Cardiac muscle cell (in vitro differentiated cells and primary cell): Measurements from ENCODE around the gene DCLK3. TPM values are rescaled to one million over a fixed set of nuclear protein-coding genes. Genes with fewer than 3 reads are reported as not detected.

Source experiments
- DNase-seq, 2 donors: peaks; one replicate each; pipeline versions ENCODE4 v3.0.0 to v3.0.0-alpha.2; 2010 to 2017; ENCODE audit warnings: low read depth in 1 of 2, low spot score in 1 of 2
- H3K27ac ChIP-seq: fragments of 200-600 bp; sonication (generic); 2 replicates; pipeline ENCODE4 v1.5.1; 2016
- H3K27me3 ChIP-seq: fragments of 200-600 bp; sonication (generic); 2 replicates; pipeline ENCODE4 v1.6.0; 2016; ENCODE audit warnings: control low read depth
- H3K36me3 ChIP-seq: fragments of 200-600 bp; sonication (generic); 2 replicates; pipeline ENCODE4 v1.5.1; 2016; ENCODE audit warnings: control low read depth
- H3K4me1 ChIP-seq: fragments of 200-600 bp; sonication (generic); 2 replicates; pipeline ENCODE4 v1.8.1; 2017; ENCODE audit warnings: low read depth, mild to moderate bottlenecking, mixed run types
- H3K4me3 ChIP-seq: fragments of 200-600 bp; sonication (generic); 2 replicates; pipeline ENCODE4 v1.5.1; 2016; ENCODE audit warnings: mild to moderate bottlenecking
- H3K9me3 ChIP-seq: fragments of 200-600 bp; sonication (generic); 2 replicates; pipeline ENCODE4 v1.5.1; 2017; ENCODE audit warnings: low read depth, mild to moderate bottlenecking, control low read depth
- CTCF ChIP-seq: IDR thresholded peaks from 2 replicates; pipeline ENCODE4 v1.5.1; 2012; ENCODE audit warnings: low read depth, mild to moderate bottlenecking, low read length
- polyA plus RNA-seq: library from polyadenylated mRNA; unstranded; fragments of >200 nt; fragmentation: Nextera tagmentation; extraction: Ambion mirVana; gene quantifications from 2 replicates; pipeline ENCODE4 v1.2.1, GENCODE V29; 2016
- total RNA-seq: library from RNA; depleted of rRNA; stranded (reverse); fragments of >200 nt; gene quantifications from 2 replicates; pipeline ENCODE4 v1.2.3, GENCODE V29; 2016

The DCLK3 gene, protein sequence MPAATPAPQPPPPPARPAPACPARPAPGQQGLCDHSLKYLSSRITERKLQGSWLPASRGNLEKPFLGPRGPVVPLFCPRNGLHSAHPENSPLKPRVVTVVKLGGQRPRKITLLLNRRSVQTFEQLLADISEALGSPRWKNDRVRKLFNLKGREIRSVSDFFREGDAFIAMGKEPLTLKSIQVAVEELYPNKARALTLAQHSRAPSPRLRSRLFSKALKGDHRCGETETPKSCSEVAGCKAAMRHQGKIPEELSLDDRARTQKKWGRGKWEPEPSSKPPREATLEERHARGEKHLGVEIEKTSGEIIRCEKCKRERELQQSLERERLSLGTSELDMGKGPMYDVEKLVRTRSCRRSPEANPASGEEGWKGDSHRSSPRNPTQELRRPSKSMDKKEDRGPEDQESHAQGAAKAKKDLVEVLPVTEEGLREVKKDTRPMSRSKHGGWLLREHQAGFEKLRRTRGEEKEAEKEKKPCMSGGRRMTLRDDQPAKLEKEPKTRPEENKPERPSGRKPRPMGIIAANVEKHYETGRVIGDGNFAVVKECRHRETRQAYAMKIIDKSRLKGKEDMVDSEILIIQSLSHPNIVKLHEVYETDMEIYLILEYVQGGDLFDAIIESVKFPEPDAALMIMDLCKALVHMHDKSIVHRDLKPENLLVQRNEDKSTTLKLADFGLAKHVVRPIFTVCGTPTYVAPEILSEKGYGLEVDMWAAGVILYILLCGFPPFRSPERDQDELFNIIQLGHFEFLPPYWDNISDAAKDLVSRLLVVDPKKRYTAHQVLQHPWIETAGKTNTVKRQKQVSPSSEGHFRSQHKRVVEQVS
- total RNA-seq (0.07 and 0.15 TPM in 2 replicates), polyA plus RNA-seq (0.62 TPM in 1 of 2 replicates, not detected in the other)

DNA sequence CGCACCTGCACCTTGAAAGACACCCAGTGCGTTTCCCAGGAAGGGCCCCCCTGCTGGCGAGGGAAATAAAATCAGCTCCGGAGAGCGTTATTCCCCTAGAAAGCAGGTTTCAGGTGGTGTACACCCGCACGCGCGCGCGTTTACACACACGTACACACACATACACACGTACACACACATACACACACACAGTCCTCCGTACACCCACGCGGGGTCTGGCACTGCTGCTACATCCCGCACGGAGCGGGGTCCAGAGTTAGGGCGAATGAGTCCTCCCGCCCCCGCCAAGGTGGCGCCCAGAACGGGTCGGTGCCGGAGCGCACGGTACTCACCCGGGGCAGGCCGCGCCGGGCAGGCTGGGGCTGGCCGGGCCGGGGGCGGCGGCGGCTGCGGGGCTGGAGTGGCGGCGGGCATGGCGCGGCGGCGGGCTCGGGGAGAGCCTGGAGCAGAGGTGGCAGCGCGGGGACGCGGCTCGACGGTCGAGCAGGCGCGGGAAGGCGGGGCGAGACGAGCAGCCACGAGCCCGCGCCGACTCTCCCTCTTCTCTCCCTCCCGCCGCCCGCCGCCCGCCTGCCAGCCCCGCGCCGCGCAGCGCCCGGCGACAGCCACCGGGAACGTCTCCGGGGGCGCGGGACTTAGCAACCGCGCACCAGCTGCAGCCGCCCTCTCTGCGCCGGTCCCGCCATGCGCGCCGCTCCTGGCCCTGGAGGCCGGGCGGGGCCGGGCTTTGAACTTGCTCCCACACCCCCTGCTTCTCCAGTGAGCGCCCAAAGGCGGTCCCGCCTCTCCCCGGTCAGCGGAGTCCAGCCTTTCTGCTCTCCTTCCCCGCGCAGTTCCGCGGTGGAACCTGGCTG lies at the start of gene DCLK3:
Gene DCLK3 (minus strand): TSS at position 704 of the 854 bp plus-strand sequence. CDS start 290 bp downstream, at position 414.
- H3K9me3 ChIP-seq, result no peaks in the 10 kb centered on the region
- peak; percentile 7 to 67 for DNase-seq
- TF ChIP-seq CTCF, result no peak
- peak within 1 kb of the TSS; percentile 42 for H3K4me3 ChIP-seq
- H3K27ac ChIP-seq, result no peak within 1 kb of the TSS
- H3K4me1 ChIP-seq, result no peaks in the 10 kb centered on the region
- H3K27me3 ChIP-seq, result peaks cover 72% of the 10 kb centered on the region
- no peaks in the 10 kb centered on the region for H3K36me3 ChIP-seq

GRCh38 chr3:36813305-36813704 lies 49.0 kb upstream of the DCLK3 start:
- no peak overlapping the region for H3K4me3 ChIP-seq
- no peaks in the 10 kb centered on the region for H3K9me3 ChIP-seq
- H3K36me3 ChIP-seq, result no peaks in the 10 kb centered on the region
- peak overlapping the region; percentile 86 for H3K27ac ChIP-seq
- no peak for DNase-seq
- H3K27me3 ChIP-seq, result no peaks in the 10 kb centered on the region
- peaks cover 38% of the 10 kb centered on the region for H3K4me1 ChIP-seq
- TF ChIP-seq CTCF, result no peak

GRCh38 chr3:36812240-36812639 lies 47.9 kb upstream of the DCLK3 start:
- DNase-seq, result no peak
- Histone ChIP-seq H3K27me3 (no peaks in the 10 kb centered on the region), H3K27ac (no peak overlapping the region), H3K36me3 (no peaks in the 10 kb centered on the region), H3K4me3 (no peak overlapping the region), H3K9me3 (no peaks in the 10 kb centered on the region), H3K4me1 (peaks cover 38% of the 10 kb centered on the region)
- no peak for TF ChIP-seq CTCF

DNA sequence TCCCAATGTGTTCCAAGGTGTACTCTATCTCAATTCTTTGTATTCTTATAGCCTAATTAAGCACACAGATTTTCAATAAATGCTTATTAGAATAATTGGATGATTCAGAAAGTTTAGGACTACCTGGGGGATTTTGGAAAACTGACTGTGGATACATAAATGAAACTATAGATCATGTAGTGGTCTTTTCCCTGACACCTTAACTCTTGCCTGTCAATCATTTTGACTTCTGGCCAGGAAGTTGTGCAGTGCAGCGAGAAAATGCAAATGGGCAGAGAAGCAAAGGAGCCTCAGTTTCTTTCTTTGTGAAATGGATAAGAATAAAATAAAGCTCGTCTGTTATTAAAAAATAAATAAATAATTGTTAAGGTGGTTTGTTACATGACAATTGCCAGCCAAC lies 47.4 kb upstream of the DCLK3 start:
- Histone ChIP-seq H3K27me3 (no peaks in the 10 kb centered on the region), H3K36me3 (no peaks in the 10 kb centered on the region), H3K27ac (no peak overlapping the region), H3K4me3 (no peak overlapping the region), H3K4me1 (peaks cover 36% of the 10 kb centered on the region), H3K9me3 (no peaks in the 10 kb centered on the region)
- TF ChIP-seq CTCF, result no peak
- no peak for DNase-seq
